HEK293T (cell line): ENCODE results near the gene CUL9.

Experiments
- CTCF ChIA-PET: fragments of 350-600 bp; formaldehyde crosslinking; extraction: SDS; loops from one replicate; lab custom pipeline; 2021; ENCODE audit warnings: antibody characterized with exemption, inconsistent platforms; lab: Yijun Ruan, JAX
- POLR2A ChIA-PET: fragments of 350-600 bp; formaldehyde crosslinking; extraction: SDS; loops from one replicate; lab custom pipeline; 2020; ENCODE audit warnings: antibody characterized with exemption, inconsistent platforms; lab: Yijun Ruan, JAX
- DNase-seq: peaks from one replicate; pipeline ENCODE4 v3.0.0; 2012; ENCODE audit warnings: mixed read lengths; ENCODE audit errors: extremely low spot score
- ARNT ChIP-seq: fragments of 450-650 bp; IDR thresholded peaks from 2 replicates; pipeline ENCODE4 v1.6.1; 2017; ENCODE audit warnings: mild to moderate bottlenecking
- BHLHE40 ChIP-seq: fragments of 450-650 bp; IDR thresholded peaks from 2 replicates; pipeline ENCODE4 v1.6.1; 2016; ENCODE audit warnings: mild to moderate bottlenecking, moderate library complexity, borderline replicate concordance
- CTBP1 ChIP-seq: fragments of 450-650 bp; IDR thresholded peaks from 2 replicates; pipeline ENCODE4 v1.6.1; 2016; ENCODE audit warnings: borderline replicate concordance
- ELF4 ChIP-seq: fragments of 450-650 bp; IDR thresholded peaks from 2 replicates; pipeline ENCODE4 v1.6.1; 2017; ENCODE audit warnings: antibody characterized with exemption
- FOXA1 ChIP-seq: fragments of 450-650 bp; IDR thresholded peaks from 2 replicates; pipeline ENCODE4 v1.6.1; 2016; ENCODE audit warnings: mild to moderate bottlenecking
- FOXK2 ChIP-seq: fragments of 450-650 bp; IDR thresholded peaks from 2 replicates; pipeline ENCODE4 v1.6.1; 2016; ENCODE audit warnings: mild to moderate bottlenecking
- FOXM1 ChIP-seq: fragments of 450-650 bp; IDR thresholded peaks from 2 replicates; pipeline ENCODE4 v1.6.1; 2017; ENCODE audit warnings: mild to moderate bottlenecking, borderline replicate concordance
- HDGF ChIP-seq: fragments of 450-650 bp; IDR thresholded peaks from 2 replicates; pipeline ENCODE4 v1.6.1; 2017; ENCODE audit warnings: antibody characterized with exemption, borderline replicate concordance
- L3MBTL2 ChIP-seq: fragments of 450-650 bp; conservative IDR thresholded peaks from 2 replicates; pipeline ENCODE4 v1.6.1; 2016; ENCODE audit warnings: mild to moderate bottlenecking
- LEF1 ChIP-seq: fragments of 450-650 bp; IDR thresholded peaks from 2 replicates; pipeline ENCODE4 v1.6.1; 2017; ENCODE audit warnings: mild to moderate bottlenecking, borderline replicate concordance
- NFRKB ChIP-seq: fragments of 450-650 bp; IDR thresholded peaks from 2 replicates; pipeline ENCODE4 v1.6.1; 2016; ENCODE audit warnings: mild to moderate bottlenecking, moderate library complexity
- SP1 ChIP-seq: fragments of 450-650 bp; IDR thresholded peaks from 2 replicates; pipeline ENCODE4 v1.6.1; 2017
- SUZ12 ChIP-seq: fragments of 450-650 bp; IDR thresholded peaks from 2 replicates; pipeline ENCODE4 v1.6.1; 2016; ENCODE audit warnings: mild to moderate bottlenecking
- TARDBP ChIP-seq: fragments of 450-650 bp; IDR thresholded peaks from 2 replicates; pipeline ENCODE4 v1.6.1; 2016
- ZNF384 ChIP-seq: fragments of 450-650 bp; IDR thresholded peaks from 2 replicates; pipeline ENCODE4 v1.6.1; 2016
- TF ChIP-seq, protein P1 (sequence below): fragments of 450-650 bp; IDR thresholded peaks from 2 replicates; pipeline ENCODE4 v1.6.1; 2016

CUL9 gene

DNA sequence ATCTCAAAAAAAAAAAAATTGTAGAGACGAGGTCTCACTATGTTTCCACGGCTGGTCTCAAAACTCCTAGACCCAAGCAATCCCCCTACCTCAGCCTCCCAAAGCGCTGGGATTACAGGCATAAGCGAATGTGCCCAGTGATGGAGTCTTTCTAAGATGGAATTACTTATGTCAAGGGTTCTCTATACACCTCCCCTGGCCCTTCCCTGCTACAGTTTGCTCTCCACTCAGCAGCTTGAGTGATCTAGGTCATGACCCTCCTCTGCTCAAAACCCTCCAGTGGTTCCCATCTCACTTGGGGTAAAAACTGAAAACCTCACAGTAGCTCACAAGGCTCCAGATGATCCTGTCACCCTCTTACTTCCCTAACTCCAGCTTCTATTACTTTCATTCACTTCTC is 49.1 kb downstream of the CUL9 start:
- DNase-seq: no peak
- ChIA-PET CTCF (no interaction called here), POLR2A (interaction anchor here (0.9 to 1.4 kb wide), 3 partner anchors 16 to 260 kb away, joined by 3 to 12 read pairs (median 4); partner anchors contain the start of gene ZNF318)
- TF ChIP-seq FOXA1 (no peak), FOXK2 (no peak), ARNT (no peak), ZNF384 (no peak), L3MBTL2 (no peak), TARDBP (no peak), LEF1 (no peak), FOXM1 (no peak), CTBP1 (no peak), HDGF (no peak), ELF4 (no peak), BHLHE40 (no peak), SP1 (no peak)
- TF ChIP-seq, protein P1, sequence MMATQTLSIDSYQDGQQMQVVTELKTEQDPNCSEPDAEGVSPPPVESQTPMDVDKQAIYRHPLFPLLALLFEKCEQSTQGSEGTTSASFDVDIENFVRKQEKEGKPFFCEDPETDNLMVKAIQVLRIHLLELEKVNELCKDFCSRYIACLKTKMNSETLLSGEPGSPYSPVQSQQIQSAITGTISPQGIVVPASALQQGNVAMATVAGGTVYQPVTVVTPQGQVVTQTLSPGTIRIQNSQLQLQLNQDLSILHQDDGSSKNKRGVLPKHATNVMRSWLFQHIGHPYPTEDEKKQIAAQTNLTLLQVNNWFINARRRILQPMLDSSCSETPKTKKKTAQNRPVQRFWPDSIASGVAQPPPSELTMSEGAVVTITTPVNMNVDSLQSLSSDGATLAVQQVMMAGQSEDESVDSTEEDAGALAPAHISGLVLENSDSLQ: no peak

DNA sequence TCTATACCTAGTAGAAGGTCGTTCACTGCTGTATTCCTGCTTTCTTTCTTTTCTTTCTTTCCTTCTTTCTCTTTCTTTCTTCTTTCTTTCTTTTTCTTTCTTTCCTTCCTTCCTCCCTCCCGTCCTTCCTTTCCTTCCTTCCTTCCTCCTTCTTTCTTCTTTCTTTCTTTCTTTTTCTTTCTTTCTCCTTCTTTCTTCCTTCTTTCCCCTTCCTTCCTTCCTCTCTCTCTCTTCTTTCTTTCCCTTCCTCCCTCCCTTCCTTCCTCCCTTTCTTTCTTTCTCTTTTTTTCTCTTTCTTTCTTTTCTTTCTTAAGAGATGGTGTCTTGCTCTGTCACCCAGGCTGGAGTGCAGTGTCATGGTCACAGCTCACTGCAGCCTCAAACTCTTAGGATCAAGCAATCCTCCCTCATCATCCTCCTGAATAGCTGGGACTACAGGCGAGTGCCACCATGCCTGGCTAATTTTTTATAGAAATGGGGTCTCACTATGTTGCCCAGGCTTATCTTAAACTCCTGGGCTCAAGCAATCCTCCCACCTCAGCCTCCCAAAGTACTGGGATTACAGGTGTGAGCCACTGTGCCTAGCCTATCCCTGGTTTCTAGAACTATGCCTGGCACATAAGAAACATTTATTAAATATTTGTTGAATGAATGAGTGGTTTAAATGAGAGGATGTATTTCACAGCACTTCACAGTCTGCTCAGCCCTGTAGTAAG is 49.9 kb downstream of the CUL9 start:
- DNase-seq: no peak
- ChIA-PET POLR2A (interaction anchor here (1.0 to 1.2 kb wide), 2 partner anchors 15 to 138 kb away, joined by 3 read pairs; partner anchors contain the start of gene ZNF318), CTCF (no interaction called here)
- no peak for TF ChIP-seq BHLHE40
- no peak for TF ChIP-seq ZNF384
- no peak for TF ChIP-seq SP1
- TF ChIP-seq FOXA1: no peak
- no peak for TF ChIP-seq ARNT
- TF ChIP-seq, protein P1: no peak
- TF ChIP-seq NFRKB: no peak
- TF ChIP-seq TARDBP: no peak
- TF ChIP-seq FOXM1: no peak
- TF ChIP-seq SUZ12: no peak
- no peak for TF ChIP-seq HDGF

DNA sequence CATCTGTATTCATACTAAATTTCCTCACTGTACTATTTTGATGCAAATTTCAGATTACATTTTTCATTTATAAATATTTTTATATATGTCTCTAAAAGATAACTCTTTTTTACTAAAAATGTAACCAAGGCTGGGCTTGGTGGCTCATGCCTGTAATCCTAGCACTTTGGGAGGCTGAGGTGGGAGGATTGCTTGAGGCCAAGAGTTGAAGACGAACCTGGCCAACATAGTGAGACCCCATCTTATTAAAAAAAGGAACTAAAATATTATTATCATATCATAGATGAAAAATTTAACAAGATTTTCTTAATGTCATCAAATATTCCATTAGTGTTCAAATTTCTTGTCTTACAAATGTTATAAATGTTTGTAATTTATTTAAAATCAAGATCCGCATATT is 53.8 kb downstream of the CUL9 start:
- POLR2A ChIA-PET: no interaction called here
- DNase-seq: no peak
- CTCF ChIA-PET: no interaction called here
- TF ChIP-seq LEF1 (no peak), ZNF384 (no peak), L3MBTL2 (no peak), SP1 (no peak), BHLHE40 (no peak), ARNT (no peak), NFRKB (no peak), ELF4 (no peak), CTBP1 (no peak), FOXM1 (no peak), SUZ12 (no peak), FOXK2 (no peak), HDGF (no peak), TARDBP (no peak), FOXA1 (no peak)
- TF ChIP-seq, protein P1: no peak

DNA sequence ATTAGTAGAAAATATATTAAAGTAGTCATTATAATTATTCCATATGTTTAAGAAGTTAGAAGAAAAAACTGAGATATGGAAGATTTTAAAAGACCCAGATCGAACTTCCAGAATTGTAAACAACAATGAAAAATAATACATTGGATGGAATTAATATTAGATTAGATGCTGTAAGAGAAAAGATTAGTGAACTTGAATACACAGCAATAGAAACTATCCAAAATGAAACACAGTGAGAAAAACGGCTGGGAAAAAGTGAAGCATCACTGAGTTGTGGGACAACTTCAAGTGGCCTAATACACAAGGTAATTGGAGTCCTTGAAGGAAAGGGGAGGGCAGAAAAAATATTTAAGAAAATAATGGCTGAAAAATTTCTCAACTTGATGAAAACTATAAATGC is 57.1 kb downstream of the CUL9 start:
- ChIA-PET CTCF (interaction anchor here (1.3 kb wide), 1 partner anchor 10 kb away, joined by 3 read pairs; the partner anchor contains the start of gene DNPH1), POLR2A (interaction anchor here (1.6 to 2.2 kb wide), 2 partner anchors 8 to 12 kb away, joined by 4 to 20 read pairs; no protein-coding TSS in a partner anchor)
- no peak for TF ChIP-seq ARNT
- no peak for TF ChIP-seq SUZ12
- TF ChIP-seq FOXM1: no peak
- TF ChIP-seq TARDBP: no peak
- TF ChIP-seq HDGF: no peak
- no peak for TF ChIP-seq SP1
- no peak for TF ChIP-seq L3MBTL2
- no peak for TF ChIP-seq ZNF384
- TF ChIP-seq LEF1: no peak
- TF ChIP-seq, protein P1: no peak
- TF ChIP-seq FOXK2: no peak
- TF ChIP-seq ELF4: no peak
- no peak for TF ChIP-seq CTBP1
- TF ChIP-seq FOXA1: no peak
- no peak for DNase-seq

DNA sequence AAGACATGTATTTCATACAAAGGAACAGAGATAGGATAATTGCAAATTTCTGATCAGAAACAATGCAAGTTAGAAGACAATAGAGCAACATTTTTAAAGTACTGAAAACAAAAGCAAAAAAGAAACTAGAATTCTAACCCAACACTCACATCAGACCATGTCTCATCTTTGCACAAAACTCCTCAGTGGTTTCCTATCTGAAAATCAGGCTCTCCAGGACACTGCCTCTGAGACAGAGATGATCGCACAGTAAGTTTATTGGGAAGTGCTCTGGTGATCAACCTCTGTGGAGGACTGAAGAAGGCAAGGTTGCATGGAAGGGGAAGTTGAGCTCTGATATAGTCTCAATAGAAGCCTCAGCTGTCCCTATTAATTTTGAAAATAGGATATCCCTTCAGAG is 59.0 kb downstream of the CUL9 start:
- ChIA-PET CTCF (interaction anchor here (1.4 kb wide), 1 partner anchor 12 kb away, joined by 5 read pairs; the partner anchor contains the start of gene DNPH1), POLR2A (interaction anchor here (0.7 to 1.0 kb wide), 2 partner anchors 12 to 18 kb away, joined by 3 read pairs; partner anchors contain the start of gene DNPH1)
- no peak for DNase-seq
- TF ChIP-seq CTBP1: no peak
- TF ChIP-seq NFRKB: no peak
- TF ChIP-seq ZNF384: no peak
- TF ChIP-seq LEF1: no peak
- TF ChIP-seq FOXK2: no peak
- TF ChIP-seq, protein P1: no peak
- TF ChIP-seq FOXM1: no peak
- no peak for TF ChIP-seq SUZ12
- TF ChIP-seq L3MBTL2: no peak
- no peak for TF ChIP-seq HDGF
- no peak for TF ChIP-seq SP1
- no peak for TF ChIP-seq BHLHE40
- TF ChIP-seq FOXA1: no peak
- TF ChIP-seq ARNT: no peak
- TF ChIP-seq ELF4: no peak
- no peak for TF ChIP-seq TARDBP
